Measurements from ENCODE around the gene KCNJ6. TPM values are rescaled to one million over a fixed set of nuclear protein-coding genes. Genes with fewer than 3 reads are reported as not detected.

KCNJ6 gene
- total RNA-seq, 1 experiment from 2014 or later: not detected

DNA sequence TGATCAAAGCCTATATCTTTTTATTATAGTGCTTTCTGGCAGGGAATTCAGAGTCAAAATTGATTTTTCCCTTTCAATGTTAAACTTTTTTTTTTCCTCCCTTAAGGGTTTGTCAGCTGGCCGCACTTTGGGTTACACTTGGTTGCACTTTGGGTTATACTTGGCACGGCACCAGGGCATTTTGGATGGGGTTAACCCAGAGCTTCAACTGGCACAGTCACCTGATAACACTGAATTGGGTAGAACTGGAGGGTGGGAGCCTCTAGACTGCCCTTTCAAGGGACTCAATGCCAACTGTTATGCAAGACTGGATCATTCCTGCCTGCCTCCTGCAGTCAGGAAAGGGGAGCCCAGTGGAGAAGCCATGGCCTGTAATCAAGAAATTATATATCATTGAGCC is 211.5 kb downstream of the KCNJ6 start:
- in situ Hi-C loops (cut with HindIII; ENCODE audit: low pct_unique_long_range_greater_than_20kb, low sequenced_read_pairs): no loop called here

DNA sequence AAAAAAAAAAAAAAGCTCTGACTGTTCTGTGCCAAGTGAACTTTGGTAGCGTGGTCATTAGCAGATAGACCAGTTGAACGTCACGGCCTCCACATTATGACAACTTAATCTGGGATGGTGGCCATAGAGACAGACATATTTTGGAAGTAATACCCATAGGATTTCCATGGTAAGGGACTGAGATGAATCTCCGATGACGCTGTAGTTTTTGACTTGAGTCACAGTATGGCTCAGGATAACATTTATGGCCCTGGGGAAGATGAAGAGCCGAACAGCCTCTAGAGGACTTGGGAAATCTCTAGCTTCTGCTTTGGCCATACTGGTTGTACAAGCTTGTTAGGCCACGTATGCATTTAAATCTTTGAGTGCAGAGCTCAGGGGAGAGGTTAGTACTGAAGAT is 214.0 kb downstream of the KCNJ6 start:
- in situ Hi-C loops (cut with HindIII; ENCODE audit: low pct_unique_long_range_greater_than_20kb, low sequenced_read_pairs): no loop called here
- H3K27ac ChIP-seq (ENCODE audit: low read length): no peak overlapping the region
- no peaks in the 10 kb centered on the region for H3K36me3 ChIP-seq (ENCODE audit: control insufficient read depth, insufficient read depth, low read length)
- H3K4me1 ChIP-seq (ENCODE audit: control insufficient read depth, insufficient read depth, low read length): no peaks in the 10 kb centered on the region
- DNase-seq (ENCODE audit: low read depth, low spot score) (no peak), ATAC-seq (no peak)
- no TSS peak for BruUV-seq (replicated peaks)
- no peaks in the 10 kb centered on the region for H3K9me3 ChIP-seq (ENCODE audit: control insufficient read depth, insufficient read depth, low read depth, low read length)
- POLR2A ChIA-PET: no interaction called here
- intact Hi-C loops (cut with micrococcal nuclease; ENCODE audit: unreplicated experiment): loop anchor here (5.0 to 10.0 kb wide), 2 partner anchors 425 to 653 kb away; no protein-coding TSS in a partner anchor
- TF ChIP-seq SIN3A (IDR thresholded peaks at IDR 0.05; ENCODE audit: borderline replicate concordance, insufficient read depth, low read depth, low read length) (no peak), POLR2AphosphoS5 (IDR thresholded peaks at IDR 0.05; ENCODE audit: low read depth, low read length) (no peak), TCF7L2 (IDR thresholded peaks at IDR 0.05; ENCODE audit: low read depth, low read length) (no peak)
- TF ChIP-seq, protein P1, sequence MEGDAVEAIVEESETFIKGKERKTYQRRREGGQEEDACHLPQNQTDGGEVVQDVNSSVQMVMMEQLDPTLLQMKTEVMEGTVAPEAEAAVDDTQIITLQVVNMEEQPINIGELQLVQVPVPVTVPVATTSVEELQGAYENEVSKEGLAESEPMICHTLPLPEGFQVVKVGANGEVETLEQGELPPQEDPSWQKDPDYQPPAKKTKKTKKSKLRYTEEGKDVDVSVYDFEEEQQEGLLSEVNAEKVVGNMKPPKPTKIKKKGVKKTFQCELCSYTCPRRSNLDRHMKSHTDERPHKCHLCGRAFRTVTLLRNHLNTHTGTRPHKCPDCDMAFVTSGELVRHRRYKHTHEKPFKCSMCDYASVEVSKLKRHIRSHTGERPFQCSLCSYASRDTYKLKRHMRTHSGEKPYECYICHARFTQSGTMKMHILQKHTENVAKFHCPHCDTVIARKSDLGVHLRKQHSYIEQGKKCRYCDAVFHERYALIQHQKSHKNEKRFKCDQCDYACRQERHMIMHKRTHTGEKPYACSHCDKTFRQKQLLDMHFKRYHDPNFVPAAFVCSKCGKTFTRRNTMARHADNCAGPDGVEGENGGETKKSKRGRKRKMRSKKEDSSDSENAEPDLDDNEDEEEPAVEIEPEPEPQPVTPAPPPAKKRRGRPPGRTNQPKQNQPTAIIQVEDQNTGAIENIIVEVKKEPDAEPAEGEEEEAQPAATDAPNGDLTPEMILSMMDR (IDR thresholded peaks at IDR 0.05): no peak
- TF ChIP-seq, protein P2, sequence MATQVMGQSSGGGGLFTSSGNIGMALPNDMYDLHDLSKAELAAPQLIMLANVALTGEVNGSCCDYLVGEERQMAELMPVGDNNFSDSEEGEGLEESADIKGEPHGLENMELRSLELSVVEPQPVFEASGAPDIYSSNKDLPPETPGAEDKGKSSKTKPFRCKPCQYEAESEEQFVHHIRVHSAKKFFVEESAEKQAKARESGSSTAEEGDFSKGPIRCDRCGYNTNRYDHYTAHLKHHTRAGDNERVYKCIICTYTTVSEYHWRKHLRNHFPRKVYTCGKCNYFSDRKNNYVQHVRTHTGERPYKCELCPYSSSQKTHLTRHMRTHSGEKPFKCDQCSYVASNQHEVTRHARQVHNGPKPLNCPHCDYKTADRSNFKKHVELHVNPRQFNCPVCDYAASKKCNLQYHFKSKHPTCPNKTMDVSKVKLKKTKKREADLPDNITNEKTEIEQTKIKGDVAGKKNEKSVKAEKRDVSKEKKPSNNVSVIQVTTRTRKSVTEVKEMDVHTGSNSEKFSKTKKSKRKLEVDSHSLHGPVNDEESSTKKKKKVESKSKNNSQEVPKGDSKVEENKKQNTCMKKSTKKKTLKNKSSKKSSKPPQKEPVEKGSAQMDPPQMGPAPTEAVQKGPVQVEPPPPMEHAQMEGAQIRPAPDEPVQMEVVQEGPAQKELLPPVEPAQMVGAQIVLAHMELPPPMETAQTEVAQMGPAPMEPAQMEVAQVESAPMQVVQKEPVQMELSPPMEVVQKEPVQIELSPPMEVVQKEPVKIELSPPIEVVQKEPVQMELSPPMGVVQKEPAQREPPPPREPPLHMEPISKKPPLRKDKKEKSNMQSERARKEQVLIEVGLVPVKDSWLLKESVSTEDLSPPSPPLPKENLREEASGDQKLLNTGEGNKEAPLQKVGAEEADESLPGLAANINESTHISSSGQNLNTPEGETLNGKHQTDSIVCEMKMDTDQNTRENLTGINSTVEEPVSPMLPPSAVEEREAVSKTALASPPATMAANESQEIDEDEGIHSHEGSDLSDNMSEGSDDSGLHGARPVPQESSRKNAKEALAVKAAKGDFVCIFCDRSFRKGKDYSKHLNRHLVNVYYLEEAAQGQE (IDR thresholded peaks at IDR 0.05; ENCODE audit: insufficient read depth in 1 of 2, low read depth in 2 of 2, low read length in 1 of 2): no peak
- H3K27me3 ChIP-seq (ENCODE audit: control insufficient read depth, insufficient read depth, low read length): no peaks in the 10 kb centered on the region
- H3K4me3 ChIP-seq (ENCODE audit: low read depth in 2 of 2, low read length in 2 of 2): no peak overlapping the region
- CTCF ChIA-PET: interaction anchor here (1.2 kb wide), 1 partner anchor 10 kb away, joined by 3 read pairs; no protein-coding TSS in a partner anchor

More for the DNA sequence above, 211.5 kb downstream of the KCNJ6 start:
- Histone ChIP-seq H3K27me3 (ENCODE audit: control insufficient read depth, insufficient read depth, low read length) (no peaks in the 10 kb centered on the region), H3K4me3 (ENCODE audit: low read depth in 2 of 2, low read length in 2 of 2) (no peak overlapping the region), H3K36me3 (ENCODE audit: control insufficient read depth, insufficient read depth, low read length) (no peaks in the 10 kb centered on the region), H3K9me3 (ENCODE audit: control insufficient read depth, insufficient read depth, low read depth, low read length) (no peaks in the 10 kb centered on the region), H3K4me1 (ENCODE audit: control insufficient read depth, insufficient read depth, low read length) (no peaks in the 10 kb centered on the region), H3K27ac (ENCODE audit: low read length) (no peak overlapping the region)
- ChIA-PET POLR2A (no interaction called here), CTCF (no interaction called here)
- ATAC-seq (no peak), DNase-seq (ENCODE audit: low read depth, low spot score) (no peak)
- TF ChIP-seq, protein P2 (IDR thresholded peaks at IDR 0.05; ENCODE audit: insufficient read depth in 1 of 2, low read depth in 2 of 2, low read length in 1 of 2): no peak
- no peak for TF ChIP-seq SIN3A (IDR thresholded peaks at IDR 0.05; ENCODE audit: borderline replicate concordance, insufficient read depth, low read depth, low read length)
- TF ChIP-seq, protein P1 (IDR thresholded peaks at IDR 0.05): no peak
- TF ChIP-seq TCF7L2 (IDR thresholded peaks at IDR 0.05; ENCODE audit: low read depth, low read length): no peak
- no peak for TF ChIP-seq POLR2AphosphoS5 (IDR thresholded peaks at IDR 0.05; ENCODE audit: low read depth, low read length)
- no TSS peak for BruUV-seq (replicated peaks)
- intact Hi-C loops (cut with micrococcal nuclease; ENCODE audit: unreplicated experiment): loop anchor here (5.0 to 10.0 kb wide), 2 partner anchors 423 to 650 kb away; no protein-coding TSS in a partner anchor
